Trophoblast cell (in vitro differentiated cells and primary cell): ENCODE data around the gene CAPSL.

Experiments used
- DNase-seq, 2 donors: peaks; one replicate each; pipeline ENCODE4 v3.0.0-alpha.2; 2016
- H2AFZ ChIP-seq: 2 replicates; pipeline ENCODE4 v1.6.1; 2013; ENCODE audit warnings: low read length, moderate library complexity, mild to moderate bottlenecking; ENCODE audit not compliant: insufficient read depth, poor library complexity
- H2AK5ac ChIP-seq: 2 replicates; pipeline ENCODE4 v1.6.1; 2013; ENCODE audit warnings: mild to moderate bottlenecking, low read length
- H2BK120ac ChIP-seq: 2 replicates; pipeline ENCODE4 v1.6.1; 2013; ENCODE audit warnings: low read length, mild to moderate bottlenecking, moderate library complexity; ENCODE audit not compliant: insufficient read depth, poor library complexity
- H2BK12ac ChIP-seq: 2 replicates; pipeline ENCODE4 v1.6.1; 2013; ENCODE audit warnings: mild to moderate bottlenecking, low read length, moderate library complexity
- H2BK5ac ChIP-seq: 2 replicates; pipeline ENCODE4 v1.6.1; 2013; ENCODE audit warnings: low read length, low read depth, moderate library complexity, mild to moderate bottlenecking; ENCODE audit not compliant: poor library complexity
- H3K14ac ChIP-seq: 2 replicates; pipeline ENCODE4 v1.6.1; 2013; ENCODE audit warnings: mild to moderate bottlenecking, low read length
- H3K18ac ChIP-seq: 2 replicates; pipeline ENCODE4 v1.6.1; 2013; ENCODE audit warnings: mild to moderate bottlenecking, low read length
- H3K23ac ChIP-seq: 2 replicates; pipeline ENCODE4 v1.6.1; 2013; ENCODE audit warnings: low read length
- H3K27ac ChIP-seq: 2 replicates; pipeline ENCODE4 v1.5.1; 2013; ENCODE audit warnings: low read depth, mild to moderate bottlenecking, inconsistent platforms, low read length, moderate library complexity
- H3K27me3 ChIP-seq: 2 replicates; pipeline ENCODE4 v1.6.1; 2013; ENCODE audit warnings: inconsistent platforms, mild to moderate bottlenecking, low read length, moderate library complexity; ENCODE audit not compliant: insufficient read depth
- H3K36me3 ChIP-seq, 2 experiments: 1 replicate in 1 of 2; 2 replicates in 1 of 2; pipeline ENCODE4 v1.6.1; 2013; ENCODE audit warnings: low read length in 2 of 2, mild to moderate bottlenecking in 2 of 2, moderate library complexity in 1 of 2; ENCODE audit not compliant: insufficient read depth in 2 of 2, control insufficient read depth in 1 of 2
- H3K4ac ChIP-seq: 2 replicates; pipeline ENCODE4 v1.6.1; 2013; ENCODE audit warnings: low read depth, mild to moderate bottlenecking, low read length, moderate library complexity
- H3K4me1 ChIP-seq, 2 experiments: 1 replicate in 1 of 2; 2 replicates in 1 of 2; pipeline ENCODE4 v1.6.1; 2013; ENCODE audit warnings: low read length in 2 of 2, mild to moderate bottlenecking in 2 of 2, moderate library complexity in 1 of 2; ENCODE audit not compliant: insufficient read depth in 2 of 2, control insufficient read depth in 1 of 2
- H3K4me2 ChIP-seq: 2 replicates; pipeline ENCODE4 v1.6.1; 2013; ENCODE audit warnings: inconsistent platforms, mild to moderate bottlenecking, low read length, moderate library complexity
- H3K4me3 ChIP-seq: 2 replicates; pipeline ENCODE4 v1.5.1; 2013; ENCODE audit warnings: mild to moderate bottlenecking, low read depth, low read length, inconsistent platforms
- H3K79me1 ChIP-seq: one replicate; pipeline ENCODE4 v1.6.1; 2013; ENCODE audit warnings: low read length
- H3K79me2 ChIP-seq: 2 replicates; pipeline ENCODE4 v1.6.1; 2013; ENCODE audit warnings: low read length, mild to moderate bottlenecking; ENCODE audit not compliant: control insufficient read depth, insufficient read depth, poor library complexity
- H3K9ac ChIP-seq: 2 replicates; pipeline ENCODE4 v1.6.1; 2013; ENCODE audit warnings: mild to moderate bottlenecking, low read length
- H3K9me3 ChIP-seq: 2 replicates; pipeline ENCODE4 v1.6.1; 2013; ENCODE audit warnings: low read depth, mild to moderate bottlenecking, control low read depth, inconsistent platforms, low read length; ENCODE audit not compliant: insufficient read depth
- H4K12ac ChIP-seq: 2 replicates; pipeline ENCODE4 v1.6.1; 2013; ENCODE audit warnings: low read depth, mild to moderate bottlenecking, low read length, moderate library complexity
- H4K8ac ChIP-seq: 2 replicates; pipeline ENCODE4 v1.6.1; 2013; ENCODE audit warnings: low read depth, mild to moderate bottlenecking, low read length, moderate library complexity
- H4K91ac ChIP-seq: one replicate; pipeline ENCODE4 v1.6.1; 2013; ENCODE audit warnings: low read depth, mild to moderate bottlenecking, low read length, moderate library complexity
- WGBS: extraction: QIAGEN DNeasy Blood & Tissue Kit; methylation state at CpG from one replicate; pipeline ENCODE4 v1.1.7; 2013; ENCODE audit warnings: missing lambda C conversion rate; ENCODE audit not compliant: insufficient read length, insufficient coverage; ENCODE audit errors: extremely low coverage; 5-methylcytosine and 5-hydroxymethylcytosine counted together

Gene CAPSL

DNA sequence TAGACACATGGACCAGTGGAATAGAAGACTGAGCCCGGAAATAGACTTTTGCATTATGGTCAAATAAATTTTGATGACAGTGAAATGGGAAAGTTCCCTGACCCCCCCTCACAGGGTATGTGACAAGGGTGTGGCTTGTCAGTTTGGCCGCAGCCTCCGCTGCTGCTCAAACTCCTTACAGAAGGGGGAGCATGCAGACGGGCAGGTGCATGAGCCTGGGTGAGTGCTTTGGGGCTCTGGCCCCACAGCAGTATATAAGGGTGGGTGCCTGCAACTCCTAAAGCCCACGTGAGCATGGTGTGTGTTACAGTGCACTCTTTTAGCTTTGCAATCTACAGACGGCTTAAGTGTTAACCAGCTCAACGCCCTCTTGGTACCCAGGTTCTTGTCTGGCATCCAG lies 21.9 kb upstream of the CAPSL start:
- Histone ChIP-seq H3K79me1 (peaks cover 3% of the 10 kb centered on the region), H2AFZ (no peak overlapping the region), H3K36me3 (peaks cover 0 to 2% of the 10 kb centered on the region in 2 experiments), H4K8ac (no peak overlapping the region), H3K4ac (no peak overlapping the region), H3K27me3 (no peaks in the 10 kb centered on the region), H3K14ac (no peak overlapping the region), H3K27ac (no peak overlapping the region), H4K91ac (no peak overlapping the region), H3K18ac (no peak overlapping the region), H3K23ac (no peak overlapping the region), H3K4me2 (no peak overlapping the region), H3K4me1 (peaks cover 2 to 4% of the 10 kb centered on the region in 2 experiments), H3K79me2 (no peaks in the 10 kb centered on the region), H2AK5ac (no peak overlapping the region), H3K4me3 (no peak overlapping the region), H2BK12ac (no peak overlapping the region), H2BK5ac (no peak overlapping the region), H4K12ac (no peak overlapping the region), H3K9ac (no peak overlapping the region), H3K9me3 (peaks cover 5% of the 10 kb centered on the region), H2BK120ac (no peak overlapping the region)
- DNase-seq, result no peak
- no CpG with 5 or more reads among the region's 7 CpGs for WGBS

DNA sequence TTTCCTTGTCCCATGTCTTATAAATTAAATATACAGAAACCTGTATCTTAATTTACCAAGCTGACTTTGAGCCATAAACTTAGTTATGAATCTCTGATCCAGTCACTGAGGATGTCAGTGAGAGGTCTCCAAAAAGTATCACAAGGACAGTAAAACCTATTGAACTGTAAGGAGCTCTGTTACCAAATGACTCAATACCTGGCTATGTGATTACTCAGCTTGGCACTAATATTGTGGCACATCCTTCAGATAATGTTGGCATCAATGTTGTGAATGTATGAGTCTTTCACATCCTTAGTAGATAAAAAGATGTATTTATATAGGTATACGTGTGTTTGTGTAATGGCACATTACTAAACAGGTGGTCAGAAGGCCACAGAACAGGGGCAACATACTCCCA lies 18.0 kb upstream of the CAPSL start:
- Histone ChIP-seq H3K27me3 (no peaks in the 10 kb centered on the region), H4K12ac (no peak overlapping the region), H3K4ac (no peak overlapping the region), H3K79me2 (no peaks in the 10 kb centered on the region), H4K91ac (no peak overlapping the region), H3K36me3 (no peaks in the 10 kb centered on the region), H3K9me3 (peaks cover 2% of the 10 kb centered on the region), H3K79me1 (no peaks in the 10 kb centered on the region), H2BK5ac (no peak overlapping the region), H2AFZ (no peak overlapping the region), H3K14ac (no peak overlapping the region), H2BK12ac (no peak overlapping the region), H4K8ac (no peak overlapping the region), H3K27ac (no peak overlapping the region), H2AK5ac (no peak overlapping the region), H3K4me2 (no peak overlapping the region), H2BK120ac (no peak overlapping the region), H3K23ac (no peak overlapping the region), H3K18ac (no peak overlapping the region), H3K9ac (no peak overlapping the region), H3K4me1 (peaks cover 0 to 2% of the 10 kb centered on the region in 2 experiments), H3K4me3 (no peak overlapping the region)
- DNase-seq, result no peak
- WGBS, result no CpG with 5 or more reads among the region's 1 CpG

DNA sequence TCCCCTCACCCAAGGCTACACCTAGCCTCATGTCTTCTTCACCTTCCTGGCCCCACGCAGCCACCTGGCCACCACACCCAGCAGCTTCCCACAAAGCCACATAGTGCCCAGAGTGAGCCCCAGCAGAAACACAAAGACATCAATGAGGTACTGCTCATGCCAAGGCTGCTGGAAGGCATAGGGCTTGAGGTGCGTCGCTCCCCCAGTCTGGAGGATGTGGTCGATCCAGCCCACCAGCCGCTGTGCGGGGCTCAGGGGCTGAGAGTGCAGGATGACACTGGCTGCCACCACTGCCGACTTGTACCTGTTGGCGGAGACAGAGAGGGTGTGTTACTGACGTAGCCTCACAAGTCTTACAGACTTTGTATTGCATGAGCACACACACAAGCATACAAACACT lies 15.8 kb upstream of the CAPSL start:
- H4K91ac ChIP-seq, result no peak overlapping the region
- no peak overlapping the region for H3K4ac ChIP-seq
- H3K79me2 ChIP-seq, result no peaks in the 10 kb centered on the region
- no peak for DNase-seq
- H3K27ac ChIP-seq, result no peak overlapping the region
- no peak overlapping the region for H2BK120ac ChIP-seq
- no peak overlapping the region for H4K8ac ChIP-seq
- H3K4me3 ChIP-seq, result no peak overlapping the region
- no peaks in the 10 kb centered on the region for H3K79me1 ChIP-seq
- no peak overlapping the region for H4K12ac ChIP-seq
- no peak overlapping the region for H3K14ac ChIP-seq
- no peak overlapping the region for H3K9ac ChIP-seq
- no peaks in the 10 kb centered on the region for H3K9me3 ChIP-seq
- H2AFZ ChIP-seq, result no peak overlapping the region
- peaks cover 0 to 2% of the 10 kb centered on the region in 2 experiments for H3K4me1 ChIP-seq
- no peak overlapping the region for H3K23ac ChIP-seq
- no peak overlapping the region for H2AK5ac ChIP-seq
- H3K4me2 ChIP-seq, result no peak overlapping the region
- H2BK12ac ChIP-seq, result no peak overlapping the region
- no peak overlapping the region for H2BK5ac ChIP-seq
- H3K18ac ChIP-seq, result no peak overlapping the region
- no peaks in the 10 kb centered on the region for H3K36me3 ChIP-seq
- H3K27me3 ChIP-seq, result no peaks in the 10 kb centered on the region
- no CpG with 5 or more reads among the region's 9 CpGs for WGBS

DNA sequence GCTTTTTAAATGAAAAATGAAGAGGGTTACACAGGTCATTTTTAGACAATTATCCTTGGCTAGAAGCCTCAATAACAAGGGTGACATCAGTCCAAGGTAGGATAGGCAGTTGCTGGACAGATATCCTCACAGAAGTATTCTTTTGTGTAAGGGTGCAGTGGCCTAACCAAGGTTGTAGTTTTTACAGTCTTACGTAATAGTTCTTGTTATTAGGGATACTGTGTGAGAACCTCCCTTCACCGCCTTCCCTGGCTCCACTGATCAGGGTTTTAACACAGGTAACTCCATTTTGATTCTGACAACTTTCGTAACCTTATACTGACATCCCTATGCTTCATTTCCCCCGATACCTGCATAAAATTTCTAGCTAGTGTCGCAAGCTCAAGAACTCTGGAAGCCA lies 8.7 kb upstream of the CAPSL start:
- Histone ChIP-seq H4K91ac (no peak overlapping the region), H3K9ac (no peak overlapping the region)
- no peak for DNase-seq

More for the DNA sequence above, 8.7 kb upstream of the CAPSL start:
- Histone ChIP-seq H3K18ac (no peak overlapping the region), H3K4me3 (no peak overlapping the region), H3K79me2 (no peaks in the 10 kb centered on the region), H3K27me3 (no peaks in the 10 kb centered on the region), H2BK5ac (no peak overlapping the region), H4K8ac (no peak overlapping the region), H3K23ac (no peak overlapping the region), H3K79me1 (no peaks in the 10 kb centered on the region), H3K4ac (no peak overlapping the region), H2BK120ac (no peak overlapping the region), H3K4me1 (no peaks in the 10 kb centered on the region), H2AFZ (no peak overlapping the region), H2BK12ac (no peak overlapping the region), H3K27ac (no peak overlapping the region), H2AK5ac (no peak overlapping the region), H3K36me3 (no peaks in the 10 kb centered on the region), H3K14ac (no peak overlapping the region), H3K4me2 (no peak overlapping the region), H3K9me3 (no peaks in the 10 kb centered on the region), H4K12ac (no peak overlapping the region)
- no CpG with 5 or more reads among the region's 5 CpGs for WGBS
